ENCODE results near the gene FHIT. TPM values are rescaled to one million over a fixed set of nuclear protein-coding genes. Genes with fewer than 3 reads are reported as not detected.

Gene FHIT
- total and polyA plus RNA-seq, 4 donors, result 2.6 to 21.3 (median 8.7) TPM

DNA sequence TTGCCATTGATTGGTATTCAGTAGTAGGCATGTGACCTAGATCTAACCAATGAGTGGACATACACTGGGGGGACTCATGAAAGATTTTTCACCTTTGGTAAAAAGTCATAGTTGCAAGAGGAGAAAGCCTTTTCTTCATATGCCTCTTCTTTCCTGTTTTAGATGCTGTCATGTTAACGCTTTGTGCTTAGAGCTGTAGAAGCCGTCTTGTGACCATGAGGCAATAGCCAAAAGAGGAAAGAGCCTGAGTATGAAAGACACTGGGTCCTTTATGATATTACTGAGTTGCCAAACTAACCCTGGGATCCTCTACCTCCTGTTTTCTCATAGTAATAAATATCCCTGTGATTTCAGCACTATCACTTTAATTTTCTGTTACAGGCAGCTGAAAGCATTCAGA, 396.0 kb downstream of the FHIT start:
- no peaks in the 10 kb centered on the region for H3K36me3 ChIP-seq (ENCODE audit: control insufficient read depth in 4 of 4, insufficient read depth in 4 of 4, low read length in 4 of 4)
- H3K27ac ChIP-seq (ENCODE audit: low read depth in 1 of 2, low read length in 1 of 2), result no peak overlapping the region
- H3K9ac ChIP-seq (ENCODE audit: insufficient read depth in 1 of 2, low read length in 2 of 2), result no peak overlapping the region
- H3K4me3 ChIP-seq, result no peak overlapping the region
- no peaks in the 10 kb centered on the region for H3K27me3 ChIP-seq (ENCODE audit: control insufficient read depth in 3 of 3, insufficient read depth in 3 of 3, low read length in 2 of 3)
- H3K9me3 ChIP-seq (ENCODE audit: control insufficient read depth in 4 of 4, insufficient read depth in 3 of 4, low read length in 3 of 4), result peaks cover 0 to 3% (median under 1%) of the 10 kb centered on the region in 4 donors
- H3K4me1 ChIP-seq (ENCODE audit: control insufficient read depth in 5 of 5, insufficient read depth in 5 of 5, low read length in 5 of 5), result no peaks in the 10 kb centered on the region
- peak; percentile 39 for ATAC-seq (ENCODE audit: insufficient read depth, low FRiP score)
- TF ChIP-seq, protein P1, sequence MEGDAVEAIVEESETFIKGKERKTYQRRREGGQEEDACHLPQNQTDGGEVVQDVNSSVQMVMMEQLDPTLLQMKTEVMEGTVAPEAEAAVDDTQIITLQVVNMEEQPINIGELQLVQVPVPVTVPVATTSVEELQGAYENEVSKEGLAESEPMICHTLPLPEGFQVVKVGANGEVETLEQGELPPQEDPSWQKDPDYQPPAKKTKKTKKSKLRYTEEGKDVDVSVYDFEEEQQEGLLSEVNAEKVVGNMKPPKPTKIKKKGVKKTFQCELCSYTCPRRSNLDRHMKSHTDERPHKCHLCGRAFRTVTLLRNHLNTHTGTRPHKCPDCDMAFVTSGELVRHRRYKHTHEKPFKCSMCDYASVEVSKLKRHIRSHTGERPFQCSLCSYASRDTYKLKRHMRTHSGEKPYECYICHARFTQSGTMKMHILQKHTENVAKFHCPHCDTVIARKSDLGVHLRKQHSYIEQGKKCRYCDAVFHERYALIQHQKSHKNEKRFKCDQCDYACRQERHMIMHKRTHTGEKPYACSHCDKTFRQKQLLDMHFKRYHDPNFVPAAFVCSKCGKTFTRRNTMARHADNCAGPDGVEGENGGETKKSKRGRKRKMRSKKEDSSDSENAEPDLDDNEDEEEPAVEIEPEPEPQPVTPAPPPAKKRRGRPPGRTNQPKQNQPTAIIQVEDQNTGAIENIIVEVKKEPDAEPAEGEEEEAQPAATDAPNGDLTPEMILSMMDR (IDR thresholded peaks at IDR 0.05; ENCODE audit: control extremely low read depth, extremely low read depth), result no peak
- 46 to 70% methylated on average over 2 of the region's 2 CpGs for WGBS, 2 donors
- DNase-seq, result peak in 1 of 3 donors; percentile 4

DNA sequence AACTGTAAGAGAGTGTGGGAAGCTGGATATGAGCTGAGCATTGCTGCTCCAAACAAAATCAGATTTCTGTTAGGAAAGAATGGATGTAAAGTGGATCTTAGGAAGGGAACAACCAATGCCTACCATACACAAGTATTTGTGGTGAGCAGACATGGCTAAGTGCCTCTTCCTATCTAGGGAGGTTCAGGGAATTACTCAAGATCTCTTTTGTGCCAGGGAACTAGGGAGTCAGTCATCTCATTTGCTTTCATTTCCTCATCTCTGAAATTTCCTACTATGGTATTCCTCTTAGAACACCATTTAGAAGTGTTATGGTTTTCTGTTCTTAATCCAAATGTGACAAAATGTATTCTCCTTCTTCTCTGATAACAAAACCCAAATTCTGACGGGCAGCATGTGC, 396.5 kb downstream of the FHIT start:
- H3K9ac ChIP-seq (ENCODE audit: insufficient read depth in 1 of 2, low read length in 2 of 2), result no peak overlapping the region
- no peak for DNase-seq
- WGBS, 2 donors, result 53 to 88% methylated on average over 1 of the region's 1 CpG
- H3K27ac ChIP-seq (ENCODE audit: low read depth in 1 of 2, low read length in 1 of 2), result no peak overlapping the region
- no peaks in the 10 kb centered on the region for H3K4me1 ChIP-seq (ENCODE audit: control insufficient read depth in 5 of 5, insufficient read depth in 5 of 5, low read length in 5 of 5)
- peaks cover 0 to 3% (median 0%) of the 10 kb centered on the region in 4 donors for H3K9me3 ChIP-seq (ENCODE audit: control insufficient read depth in 4 of 4, insufficient read depth in 3 of 4, low read length in 3 of 4)
- H3K4me3 ChIP-seq, result no peak overlapping the region
- ATAC-seq (ENCODE audit: insufficient read depth, low FRiP score), result peak; percentile 8
- no peaks in the 10 kb centered on the region for H3K27me3 ChIP-seq (ENCODE audit: control insufficient read depth in 3 of 3, insufficient read depth in 3 of 3, low read length in 2 of 3)
- TF ChIP-seq, protein P1 (IDR thresholded peaks at IDR 0.05; ENCODE audit: control extremely low read depth, extremely low read depth), result no peak
- no peaks in the 10 kb centered on the region for H3K36me3 ChIP-seq (ENCODE audit: control insufficient read depth in 4 of 4, insufficient read depth in 4 of 4, low read length in 4 of 4)

- Histone ChIP-seq H3K36me3 (ENCODE audit: control insufficient read depth in 4 of 4, insufficient read depth in 4 of 4, low read length in 4 of 4) (no peaks in the 10 kb centered on the region), H3K9me3 (ENCODE audit: control insufficient read depth in 4 of 4, insufficient read depth in 3 of 4, low read length in 3 of 4) (peaks cover 0 to 3% (median 0%) of the 10 kb centered on the region in 4 donors), H3K27me3 (ENCODE audit: control insufficient read depth in 3 of 3, insufficient read depth in 3 of 3, low read length in 2 of 3) (no peaks in the 10 kb centered on the region), H3K27ac (ENCODE audit: low read depth in 1 of 2, low read length in 1 of 2) (no peak overlapping the region), H3K4me3 (no peak overlapping the region), H3K4me1 (ENCODE audit: control insufficient read depth in 5 of 5, insufficient read depth in 5 of 5, low read length in 5 of 5) (no peaks in the 10 kb centered on the region), H3K9ac (ENCODE audit: insufficient read depth in 1 of 2, low read length in 2 of 2) (no peak overlapping the region)
- TF ChIP-seq, protein P1 (IDR thresholded peaks at IDR 0.05; ENCODE audit: control extremely low read depth, extremely low read depth), result no peak
- DNase-seq (no peak), ATAC-seq (ENCODE audit: insufficient read depth, low FRiP score) (no peak)
- 53 to 60% methylated on average over 2 of the region's 2 CpGs for WGBS, 2 donors
Measured at GRCh38 chr3:60847791-60848190, 403.5 kb downstream of the FHIT start.

- ATAC-seq (ENCODE audit: insufficient read depth, low FRiP score), result no peak
- WGBS, 2 donors, result 46 to 67% methylated on average over 1 of the region's 1 CpG
- Histone ChIP-seq H3K27me3 (ENCODE audit: control insufficient read depth in 3 of 3, insufficient read depth in 3 of 3, low read length in 2 of 3) (no peaks in the 10 kb centered on the region), H3K9ac (ENCODE audit: insufficient read depth in 1 of 2, low read length in 2 of 2) (no peak overlapping the region), H3K4me3 (no peak overlapping the region), H3K36me3 (ENCODE audit: control insufficient read depth in 4 of 4, insufficient read depth in 4 of 4, low read length in 4 of 4) (no peaks in the 10 kb centered on the region), H3K4me1 (ENCODE audit: control insufficient read depth in 5 of 5, insufficient read depth in 5 of 5, low read length in 5 of 5) (no peaks in the 10 kb centered on the region), H3K27ac (ENCODE audit: low read depth in 1 of 2, low read length in 1 of 2) (no peak overlapping the region), H3K9me3 (ENCODE audit: control insufficient read depth in 4 of 4, insufficient read depth in 3 of 4, low read length in 3 of 4) (no peaks in the 10 kb centered on the region)
- TF ChIP-seq, protein P1 (IDR thresholded peaks at IDR 0.05; ENCODE audit: control extremely low read depth, extremely low read depth), result no peak
- no peak for DNase-seq
Measured at GRCh38 chr3:60844256-60844655, 407.0 kb downstream of the FHIT start.

All from lung (tissue), 12 donors.